Amniotic epithelial cell (primary cell): ENCODE measurements around the gene KRT3.

Source experiments
- DNase-seq: peaks from one replicate; pipeline ENCODE4 v3.0.0-alpha.2; 2010; ENCODE audit warnings: low read depth

KRT3 gene

GRCh38 chr12:52813885-52814709 is 18.2 kb upstream of the KRT3 start, which contains the start of gene KRT4:
KRT4 (minus strand) TSS chr12:52814116; CDS start chr12:52814058, 58 bp downstream.
- no peak for DNase-seq

- no peak for DNase-seq
Measured at GRCh38 chr12:52813203-52813819, 17.4 kb upstream of the KRT3 start.

GRCh38 chr12:52812749-52813148 is 16.8 kb upstream of the KRT3 start:
- no peak for DNase-seq

GRCh38 chr12:52812073-52812400 is 16.1 kb upstream of the KRT3 start:
- DNase-seq = no peak

- DNase-seq = no peak
Measured at GRCh38 chr12:52811191-52812072, 15.5 kb upstream of the KRT3 start.

- no peak for DNase-seq
Measured at GRCh38 chr12:52810554-52810953, 14.6 kb upstream of the KRT3 start.

- no peak for DNase-seq
Measured at GRCh38 chr12:52809166-52809565, 13.2 kb upstream of the KRT3 start.

GRCh38 chr12:52808573-52809160 is 12.8 kb upstream of the KRT3 start:
- DNase-seq = no peak

GRCh38 chr12:52807544-52808470 is 11.9 kb upstream of the KRT3 start:
- DNase-seq = no peak

- DNase-seq = no peak
Measured at GRCh38 chr12:52806821-52807543, 11.1 kb upstream of the KRT3 start.

GRCh38 chr12:52806169-52806811 is 10.4 kb upstream of the KRT3 start:
- no peak for DNase-seq

- no peak for DNase-seq
Measured at GRCh38 chr12:52805739-52806138, 9.8 kb upstream of the KRT3 start.

GRCh38 chr12:52805000-52805399 is 9.1 kb upstream of the KRT3 start:
- DNase-seq = no peak

GRCh38 chr12:52802442-52802841 is 6.5 kb upstream of the KRT3 start:
- no peak for DNase-seq

- no peak for DNase-seq
Measured at GRCh38 chr12:52801773-52802172, 5.9 kb upstream of the KRT3 start.

GRCh38 chr12:52800259-52800917 is 4.5 kb upstream of the KRT3 start:
- no peak for DNase-seq

GRCh38 chr12:52799505-52800211 is 3.7 kb upstream of the KRT3 start:
- no peak for DNase-seq

GRCh38 chr12:52798671-52799504 is 3.0 kb upstream of the KRT3 start:
- DNase-seq = peak; percentile 46
